Muscle of arm (tissue), 14 donors: ENCODE measurements around the gene BOLL. TPM values are rescaled to one million over a fixed set of nuclear protein-coding genes. Genes with fewer than 3 reads are reported as not detected.
A peak's percentile ranks its signal among the peaks of the same experiment; 100 is the strongest.
"Not testable (repeated sequence)": the region's sequence is repeated elsewhere in the genome, so short reads cannot be mapped to it uniquely, and the experiment has no call there.

Experiments
- DNase-seq: peaks from one replicate; pipeline ENCODE4 v3.0.0-alpha.2; 2013
- long read RNA-seq, 11 donors: transcript quantifications; one replicate each; lab custom pipeline, GENCODE V29; 2026
- polyA plus RNA-seq, 12 donors: library from polyadenylated mRNA; unstranded; fragments of 120-200 nt; gene quantifications; one replicate each; pipeline ENCODE4 v1.2.1, GENCODE V29; 2013; ENCODE audit not compliant: insufficient read length in 12 of 12

The BOLL gene, protein sequence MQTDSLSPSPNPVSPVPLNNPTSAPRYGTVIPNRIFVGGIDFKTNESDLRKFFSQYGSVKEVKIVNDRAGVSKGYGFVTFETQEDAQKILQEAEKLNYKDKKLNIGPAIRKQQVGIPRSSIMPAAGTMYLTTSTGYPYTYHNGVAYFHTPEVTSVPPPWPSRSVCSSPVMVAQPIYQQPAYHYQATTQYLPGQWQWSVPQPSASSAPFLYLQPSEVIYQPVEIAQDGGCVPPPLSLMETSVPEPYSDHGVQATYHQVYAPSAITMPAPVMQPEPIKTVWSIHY
- 1 to 10 TPM in 9 of 12 donors, under 1 TPM in 1, not detected in 2; 0.68 to 4.5 (median 2.2) TPM for polyA plus RNA-seq
- long read RNA-seq, donor 1: 0 reads
- long read RNA-seq, donor 2, partial matches to known transcripts: 0 of 1 reads
- long read RNA-seq, donor 2, other reads (novel, unspliced or antisense): 0 of 1 reads
- long read RNA-seq, donor 3: 0 reads
- long read RNA-seq, donor 4: 0 reads
- long read RNA-seq, donor 5, partial matches to known transcripts: 0 of 2 reads
- long read RNA-seq, donor 5, other reads (novel, unspliced or antisense): 0 of 2 reads
- long read RNA-seq, donor 6: 0 reads
- long read RNA-seq, donor 7: 0 reads
- long read RNA-seq, donor 8, partial matches to known transcripts: 0 of 1 reads
- long read RNA-seq, donor 8, other reads (novel, unspliced or antisense): 0 of 1 reads
- long read RNA-seq, donor 9: 0 reads
- long read RNA-seq, donor 10: 0 reads
- long read RNA-seq, donor 11: 0 reads

DNA sequence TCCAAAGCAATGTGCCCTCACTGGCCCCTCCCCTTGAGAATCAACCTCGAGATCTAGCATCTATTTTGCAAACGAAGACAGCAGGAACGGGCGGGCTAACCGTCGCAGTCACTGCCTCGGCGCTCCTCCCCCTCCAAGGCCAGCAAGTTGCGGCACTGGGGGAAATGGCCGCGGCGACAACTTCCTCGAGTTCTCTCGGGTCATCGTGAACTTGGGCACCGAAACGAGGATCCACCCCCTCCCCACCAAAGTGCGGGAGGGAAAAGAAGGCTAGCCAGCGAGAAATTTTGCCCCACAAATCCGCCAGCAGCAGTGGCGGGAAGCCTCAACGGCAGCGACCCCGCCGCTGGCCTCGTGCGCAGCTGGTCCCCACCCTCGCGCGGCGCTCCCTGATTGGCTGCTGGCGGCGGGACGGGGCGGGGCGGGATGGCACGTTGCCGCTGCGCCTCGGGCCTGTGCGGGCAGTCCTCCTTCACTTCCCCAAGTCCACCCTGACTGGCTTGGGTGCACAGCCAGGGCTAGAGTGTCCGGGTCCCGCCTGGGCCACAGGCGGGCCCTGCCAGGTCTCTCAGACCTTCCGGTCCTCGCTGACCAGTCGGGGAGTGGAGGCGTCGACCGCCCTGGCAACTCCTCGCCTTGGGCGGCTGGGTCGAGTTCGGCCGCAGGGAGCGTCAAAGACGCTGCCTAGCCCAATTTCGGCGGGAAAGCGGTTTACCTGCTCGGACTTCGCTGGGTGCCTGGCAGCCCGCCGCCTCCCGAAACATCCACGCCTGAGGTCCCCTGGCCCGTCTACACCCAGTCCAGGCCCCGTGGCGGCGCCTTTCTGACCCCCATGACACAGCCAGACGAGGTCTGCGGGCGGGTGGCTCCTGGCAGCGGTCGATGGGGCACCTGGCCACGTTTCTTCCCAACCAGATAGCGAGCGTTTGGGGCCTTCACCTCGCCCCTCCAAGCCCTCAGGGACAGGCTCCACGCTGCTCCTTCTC, at the start of gene BOLL:
BOLL (minus strand) TSS at position 364 of the 986 bp plus-strand sequence. CDS start 3,469 bp downstream, outside the sequence.
- DNase-seq: no peak

DNA sequence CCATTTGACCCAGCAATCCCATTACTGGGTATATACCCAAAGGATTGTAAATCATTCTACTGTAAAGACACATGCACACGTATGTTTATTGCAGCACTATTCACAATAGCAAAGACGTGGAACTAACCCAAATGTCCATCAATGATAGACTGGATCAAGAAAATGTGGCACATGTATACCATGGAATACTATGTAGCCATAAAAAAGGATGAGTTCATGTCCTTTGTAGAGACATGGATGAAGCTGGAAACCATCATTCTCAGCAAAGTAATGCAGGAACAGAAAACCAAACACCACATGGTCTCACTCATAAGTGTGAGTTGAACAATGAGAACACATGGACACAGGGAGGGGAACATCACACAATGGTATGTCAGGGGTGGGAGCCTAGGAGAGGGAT, 49.7 kb upstream of the BOLL start:
- DNase-seq: not testable (repeated sequence)

DNA sequence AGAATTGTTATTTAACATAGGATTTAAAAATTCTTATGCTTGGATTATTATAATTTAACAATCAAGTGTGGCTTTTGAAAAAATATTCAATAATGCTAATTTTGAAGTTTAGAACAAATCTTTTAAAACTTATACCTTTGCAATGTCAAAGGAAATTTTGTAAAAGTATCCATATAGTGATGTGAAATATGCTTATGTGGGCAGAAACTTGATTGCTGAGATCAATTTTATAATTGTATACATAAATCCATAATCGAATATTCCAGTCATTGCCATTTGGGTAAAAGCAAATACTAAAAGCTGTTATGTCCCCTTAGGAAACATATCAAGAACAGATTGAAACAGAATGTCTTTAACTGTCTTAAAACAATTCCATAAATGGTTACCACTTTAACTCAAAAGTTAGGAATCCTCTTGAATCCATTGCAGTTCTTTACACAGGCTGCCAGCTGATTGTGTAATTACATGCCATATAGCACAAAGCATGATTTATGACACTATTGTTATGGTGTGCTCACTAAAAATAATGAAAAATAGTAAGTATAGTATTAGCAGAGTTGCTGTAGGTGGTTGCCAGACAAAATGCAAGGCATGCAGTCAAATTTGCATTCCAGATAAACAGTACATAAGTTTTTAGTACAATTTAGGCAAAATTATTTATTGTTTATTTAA, 43.5 kb upstream of the BOLL start:
- DNase-seq: no peak

DNA sequence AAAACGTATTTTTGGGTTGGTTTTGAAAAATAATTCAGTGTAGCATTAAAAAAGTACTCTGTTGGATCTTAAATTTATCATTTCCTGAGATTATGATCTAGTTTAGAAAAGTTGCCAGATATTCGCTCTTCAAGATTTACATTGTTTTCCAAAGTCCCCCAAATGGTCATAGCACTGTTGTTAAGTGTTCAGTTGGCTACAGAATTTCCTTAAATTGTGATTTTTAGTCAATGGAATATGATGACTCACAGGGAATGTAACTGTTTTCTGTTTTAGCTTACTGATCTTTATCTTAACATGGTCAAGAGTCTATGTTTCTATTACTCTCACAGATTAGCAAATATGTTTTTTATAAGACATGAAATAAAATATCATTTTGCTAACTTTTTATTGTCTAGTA, 42.5 kb upstream of the BOLL start:
- no peak for DNase-seq

DNA sequence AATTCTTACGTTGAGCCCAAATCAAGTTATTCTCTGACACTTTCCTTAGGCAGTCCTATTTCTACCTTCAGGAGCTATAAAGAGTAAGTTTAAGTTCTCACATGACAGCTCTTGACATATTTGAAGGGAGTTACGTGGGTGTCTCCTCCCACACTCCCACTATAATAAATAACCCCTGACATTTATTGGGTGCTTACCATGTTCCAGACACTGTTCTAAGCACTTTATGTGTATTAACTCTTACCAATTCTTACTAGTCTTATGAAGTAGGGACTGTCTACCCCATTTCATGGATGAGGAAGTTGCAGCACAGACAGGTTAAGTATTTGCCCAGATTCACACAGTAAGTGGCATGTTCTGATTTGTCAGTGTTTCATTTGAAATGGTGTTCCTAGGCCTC, 37.2 kb upstream of the BOLL start:
- no peak for DNase-seq

DNA sequence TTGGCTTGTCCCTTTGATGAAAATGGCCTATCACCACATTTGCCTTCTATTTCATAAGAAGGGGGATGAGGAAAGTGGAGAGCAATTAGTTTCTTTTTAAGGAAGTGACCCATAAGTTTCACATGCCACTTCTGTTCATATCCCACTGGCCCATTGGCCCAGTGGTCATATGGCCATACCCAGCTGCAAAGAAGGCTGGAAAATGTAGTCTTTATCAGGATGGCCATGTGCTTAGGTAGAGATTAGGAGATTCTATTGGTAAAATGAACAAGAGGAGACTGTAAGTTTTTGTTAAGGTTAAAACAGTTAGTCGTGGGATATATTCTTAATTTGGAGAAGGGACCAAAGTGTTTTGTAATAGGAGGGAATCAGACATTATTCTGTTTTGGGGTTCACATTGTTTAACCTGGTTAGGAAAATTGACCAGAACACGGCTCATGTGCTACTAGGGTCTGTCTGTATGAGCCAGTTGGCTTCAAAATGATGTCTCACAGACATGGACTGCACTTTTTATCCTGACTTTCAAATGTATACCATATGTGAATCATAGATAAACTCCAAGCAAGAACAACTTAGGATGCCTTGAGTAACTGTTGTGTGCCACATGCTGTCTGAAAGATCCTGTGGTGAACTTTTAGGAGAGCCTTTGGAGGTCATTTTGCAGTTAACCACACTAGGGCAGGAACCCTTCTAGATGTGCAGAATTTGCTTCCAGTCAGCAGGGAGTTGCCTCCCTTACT, 36.6 kb upstream of the BOLL start:
- DNase-seq: no peak

DNA sequence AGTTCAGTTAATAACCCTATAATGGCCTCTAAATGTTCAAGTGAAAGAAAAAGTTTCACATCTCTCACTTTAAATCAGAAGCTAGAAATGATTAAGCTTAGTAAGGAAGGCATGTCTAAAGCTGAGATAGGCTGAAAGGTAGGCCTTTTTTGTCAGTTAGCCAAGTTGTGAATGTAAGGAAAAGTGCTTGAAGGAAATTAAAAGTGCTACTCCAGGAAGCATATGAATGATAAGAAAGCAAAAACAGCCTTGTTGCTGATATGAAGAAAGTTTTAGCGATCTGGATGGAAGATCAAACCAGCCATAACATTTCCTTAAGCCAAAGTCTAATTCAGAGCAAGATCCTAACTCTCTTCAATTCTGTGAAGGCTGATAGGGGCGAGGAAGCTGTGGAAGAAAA, 29.4 kb upstream of the BOLL start:
- no peak for DNase-seq

DNA sequence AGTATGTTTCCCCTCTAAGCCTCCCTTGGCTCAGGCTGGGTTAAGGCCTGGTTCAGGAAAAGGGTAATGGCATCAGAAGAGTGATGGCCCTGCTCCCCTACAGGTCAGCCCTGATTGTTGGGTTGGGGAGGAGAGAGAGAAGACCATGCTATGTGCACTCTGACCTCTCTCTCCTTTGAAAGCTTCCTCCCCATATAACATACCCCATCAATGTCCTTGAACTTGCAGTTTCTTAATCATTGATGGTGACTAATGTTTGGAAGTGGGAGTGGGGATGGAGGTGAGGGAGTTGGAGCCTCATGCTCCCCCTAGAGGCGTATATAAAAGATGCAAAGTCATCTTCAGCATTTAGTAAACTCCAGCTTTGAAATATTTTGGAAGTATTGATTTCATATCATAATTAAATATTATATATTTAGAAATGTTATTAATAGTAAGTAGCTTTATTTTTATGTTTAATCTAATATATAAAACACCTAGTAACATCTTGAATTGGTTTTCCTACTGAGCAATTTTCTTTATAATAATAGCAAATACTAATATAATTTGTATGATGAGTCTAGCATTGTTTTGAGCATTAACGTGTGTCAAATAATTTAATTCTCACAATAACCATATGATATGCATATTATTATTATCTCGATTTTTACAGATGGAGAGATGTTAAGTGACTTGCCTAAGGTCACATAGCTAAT, 28.1 kb upstream of the BOLL start:
- DNase-seq: no peak

DNA sequence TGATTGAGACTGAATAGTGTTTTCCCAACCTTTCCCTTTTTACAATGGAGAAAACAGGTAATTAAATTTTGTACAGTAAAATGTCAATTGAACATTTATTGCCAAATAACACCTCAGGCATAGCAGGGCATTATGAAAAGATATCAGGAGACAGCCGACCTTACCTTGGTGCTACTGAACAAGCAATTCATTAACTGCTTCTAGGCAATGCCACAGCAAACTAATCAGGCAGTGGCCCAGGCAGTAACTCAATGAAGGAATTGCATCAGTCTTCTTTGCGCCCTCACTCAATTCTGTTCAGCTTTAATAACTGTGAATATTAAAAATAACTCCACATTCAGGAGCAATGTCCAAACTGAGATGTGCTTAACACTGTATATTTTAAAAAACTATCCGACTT, 25.4 kb upstream of the BOLL start:
- no peak for DNase-seq

DNA sequence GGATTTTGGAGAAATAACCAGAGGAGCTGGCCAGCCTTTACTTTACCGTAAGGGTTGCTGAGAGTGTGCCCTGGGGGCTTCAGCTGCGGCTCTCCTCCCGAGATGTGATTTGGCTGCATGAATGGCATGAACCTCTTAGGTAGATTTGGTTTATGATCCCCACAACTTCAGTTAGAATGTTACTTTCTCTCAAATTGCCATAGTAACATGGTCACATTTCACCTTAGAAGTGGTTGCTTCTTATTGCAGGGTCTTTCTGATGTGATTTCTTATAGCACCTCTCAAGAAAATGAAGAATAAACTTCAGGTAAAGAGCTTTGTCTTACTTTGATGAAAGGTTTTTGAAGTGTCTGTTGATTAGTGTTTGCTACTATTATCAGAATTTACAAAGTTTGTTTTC, 24.9 kb upstream of the BOLL start:
- no peak for DNase-seq

DNA sequence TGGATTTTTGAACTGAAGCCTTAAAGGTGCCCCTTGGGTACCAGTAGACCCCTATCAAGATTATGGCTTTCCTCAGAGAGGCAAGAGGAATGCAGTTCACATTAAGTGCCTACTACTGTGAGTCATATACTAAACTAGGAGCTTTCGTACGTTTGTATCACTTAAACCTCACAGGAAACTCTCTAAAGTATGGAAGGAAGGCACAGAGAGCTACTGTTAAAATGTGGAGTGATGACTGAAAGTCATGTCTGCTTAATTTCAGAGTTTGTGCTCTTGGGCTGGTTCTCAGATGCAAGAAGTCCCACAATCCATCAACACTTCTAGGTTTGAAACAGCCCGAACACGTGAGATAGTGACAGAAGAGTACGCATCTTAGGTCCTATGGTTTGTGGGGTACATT, 23.9 kb upstream of the BOLL start:
- DNase-seq: no peak

DNA sequence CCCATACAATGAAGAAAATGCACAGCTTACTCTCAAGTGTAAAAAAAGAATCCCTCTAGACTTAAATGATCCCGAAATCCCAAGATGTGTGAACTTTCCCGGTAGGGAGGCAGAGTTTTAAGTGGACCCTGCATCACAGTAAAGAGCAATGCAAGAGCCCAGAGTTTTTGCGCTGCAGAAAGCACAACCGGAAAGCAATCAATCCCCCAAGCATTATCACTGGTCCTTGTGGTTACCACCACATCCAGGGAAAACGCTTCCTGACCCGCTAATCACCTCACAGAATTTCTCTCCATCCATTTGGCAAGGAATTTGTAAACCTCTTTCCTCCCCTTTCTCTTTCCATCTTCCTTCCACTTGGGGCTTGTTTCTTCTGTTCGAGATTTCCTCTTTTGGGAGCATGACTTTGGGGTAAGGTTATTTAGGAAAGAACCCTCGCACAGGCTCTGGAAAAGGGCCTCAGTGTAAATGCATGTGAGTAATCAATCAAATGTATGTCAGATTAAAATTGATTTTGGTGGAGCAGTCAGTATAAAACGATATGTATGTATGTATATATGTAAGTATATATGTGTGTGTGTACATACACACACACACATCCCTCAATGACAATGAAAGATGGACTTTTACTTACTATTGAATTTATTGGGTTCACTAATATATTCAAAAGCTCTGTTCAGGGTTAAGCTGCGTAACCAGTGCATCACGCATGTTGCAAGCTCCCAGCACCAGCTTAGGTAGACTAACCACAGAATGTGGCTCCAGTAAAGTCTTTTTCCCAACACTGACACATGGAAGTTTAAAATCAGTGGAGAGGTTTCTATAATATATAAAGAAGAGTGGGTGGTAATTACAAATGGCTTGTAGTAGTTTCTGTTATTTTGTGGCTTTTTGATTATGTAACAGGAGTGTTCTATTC, 20.9 kb upstream of the BOLL start:
- DNase-seq: no peak

DNA sequence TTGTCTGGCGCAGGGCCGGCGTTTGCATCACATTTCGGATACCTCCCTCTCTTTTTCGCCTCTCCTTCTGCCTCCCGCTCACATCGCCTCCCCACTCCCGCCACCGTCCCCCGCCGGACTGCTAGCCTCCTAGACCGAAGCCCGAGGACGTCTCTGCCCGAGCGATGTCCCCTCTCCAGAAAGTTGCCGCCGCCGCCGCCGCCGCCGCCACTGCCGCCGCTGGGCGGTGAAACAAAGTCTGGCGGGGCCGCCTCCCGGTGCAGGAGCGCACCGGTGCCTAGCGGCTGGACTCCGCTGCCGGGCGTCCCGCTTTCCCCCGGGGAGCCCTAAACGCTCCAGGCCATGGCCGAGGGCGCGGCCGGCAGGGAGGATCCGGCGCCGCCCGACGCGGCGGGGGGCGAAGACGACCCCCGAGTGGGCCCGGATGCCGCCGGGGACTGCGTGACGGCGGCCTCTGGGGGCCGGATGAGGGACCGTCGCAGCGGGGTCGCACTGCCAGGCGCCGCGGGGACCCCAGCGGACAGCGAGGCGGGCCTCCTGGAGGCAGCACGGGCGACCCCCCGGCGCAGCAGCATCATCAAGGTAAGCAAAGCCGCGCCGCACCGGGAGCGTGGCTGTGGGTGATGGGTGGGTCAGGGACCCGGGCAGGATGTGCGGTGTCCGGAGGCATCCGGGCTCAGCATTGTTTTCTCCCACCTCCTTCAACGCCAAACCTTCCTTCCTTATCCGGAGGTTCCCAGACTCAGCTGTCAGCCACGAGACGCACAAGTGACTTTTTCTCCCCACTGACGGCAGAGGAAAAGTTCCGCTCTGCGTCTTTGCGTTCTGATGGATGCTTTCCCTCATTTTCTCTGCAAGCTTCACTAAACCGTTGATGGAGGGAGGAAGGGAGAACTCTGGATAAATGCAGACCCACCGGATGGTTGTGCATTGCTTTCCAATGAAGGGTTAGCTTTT, 19.9 kb upstream of the BOLL start:
- DNase-seq: peak; percentile 35

DNA sequence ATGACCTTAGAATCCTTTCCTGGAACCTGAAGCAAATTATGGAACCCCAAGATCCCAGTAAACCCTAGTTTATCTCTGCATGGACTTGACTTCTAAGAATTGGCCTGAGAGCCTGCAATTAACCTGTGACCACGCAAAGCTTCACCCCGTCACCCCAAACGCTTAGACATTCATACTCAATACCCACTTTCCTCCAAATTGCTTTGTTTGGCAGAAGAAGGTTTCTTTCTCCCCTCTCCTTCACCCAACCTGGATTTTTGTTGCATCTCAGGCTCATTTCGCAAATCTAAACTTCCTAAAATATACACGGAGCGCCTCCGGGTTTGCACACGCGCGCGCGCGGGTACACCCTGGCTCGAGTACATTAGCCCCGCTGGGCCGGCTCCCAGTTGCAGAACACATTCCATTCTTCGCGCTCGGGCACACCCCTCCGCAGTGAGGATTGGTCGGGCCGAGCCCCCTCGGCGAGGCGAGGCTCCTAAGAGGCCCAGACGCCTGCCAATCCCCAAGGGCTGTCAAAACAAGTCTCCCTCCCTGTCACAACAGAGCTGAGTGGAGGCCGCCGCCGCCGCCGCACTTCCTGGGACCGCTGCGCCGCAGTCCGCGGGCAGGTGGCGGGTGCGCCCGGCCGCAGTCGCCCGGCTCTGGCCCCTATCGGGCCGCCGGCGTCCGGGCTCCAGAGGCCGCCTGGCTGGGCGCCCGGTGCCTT, 19.1 kb upstream of the BOLL start, which contains the start of gene PLCL1:
PLCL1 (plus strand) TSS at position 545 of the 709 bp plus-strand sequence.
- peak; percentile 76 for DNase-seq

DNA sequence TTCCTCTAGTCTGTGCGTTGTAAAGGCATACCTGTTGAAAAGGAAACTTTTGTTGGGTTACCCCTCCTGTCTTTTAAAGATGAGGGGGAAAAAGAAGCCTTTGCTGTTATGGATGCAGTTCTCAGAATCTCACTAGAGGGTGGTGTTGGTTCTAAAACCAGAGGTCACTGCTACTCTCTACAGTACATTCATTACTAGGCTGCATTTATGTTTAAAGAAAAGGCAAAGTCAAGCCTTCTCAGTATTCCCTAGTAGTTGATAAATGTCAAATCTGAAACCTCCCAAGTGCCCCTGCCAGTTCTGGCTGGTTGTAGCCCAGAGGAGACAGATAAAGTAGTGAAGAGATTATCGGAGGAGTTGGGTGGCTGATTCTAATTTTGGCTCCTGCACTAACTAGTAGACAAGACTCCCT, 17.9 kb upstream of the BOLL start:
- DNase-seq: peak; percentile 64

DNA sequence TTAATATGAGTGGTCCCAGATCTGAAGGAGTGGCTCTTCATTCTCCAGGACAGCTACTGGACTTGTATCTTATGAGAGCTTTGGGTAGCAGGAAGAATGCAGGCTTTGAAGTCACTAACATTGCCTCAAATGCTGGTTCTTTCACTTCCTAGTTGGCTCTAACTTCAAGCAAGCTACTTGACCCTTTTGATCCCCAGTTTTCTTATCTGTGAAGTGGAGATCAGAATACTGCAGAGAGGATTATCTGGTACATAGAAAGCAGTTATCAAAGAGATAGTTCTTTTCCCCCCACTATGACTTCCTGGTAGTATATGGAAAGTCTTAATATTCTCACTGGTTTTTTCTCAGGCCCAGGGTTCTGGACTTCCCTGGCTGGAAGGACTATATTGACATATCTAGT, 15.9 kb upstream of the BOLL start:
- no peak for DNase-seq

DNA sequence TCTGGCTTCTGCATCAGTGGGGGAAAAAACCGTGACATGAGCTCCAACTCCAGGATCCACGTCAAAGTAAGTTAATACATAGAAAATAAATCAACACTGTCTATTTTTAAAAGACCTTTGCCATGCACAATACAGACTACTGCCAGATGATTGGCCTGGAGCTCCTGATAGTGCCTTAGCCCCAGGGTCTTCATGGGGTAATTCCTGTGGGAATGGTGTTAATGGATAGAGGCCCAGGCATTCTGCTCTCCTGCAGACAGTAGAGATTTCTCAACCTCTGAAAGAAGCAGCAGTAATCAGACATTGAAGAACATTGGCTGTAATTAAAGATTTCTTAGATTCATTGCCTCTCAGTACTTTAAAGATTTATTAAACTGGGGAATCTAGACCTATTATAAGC, 15.0 kb upstream of the BOLL start:
- no peak for DNase-seq
